OCI-LY7 (cell line): ENCODE measurements around the gene C17orf67.

Experiments
- CTCF ChIP-seq: fragments of 200-600 bp; sonication (generic); conservative IDR thresholded peaks from 2 replicates; pipeline ENCODE4 v1.5.1; 2014; ENCODE audit warnings: mild to moderate bottlenecking, antibody characterized with exemption, low read length, moderate library complexity, mixed read lengths
- EZH2phosphoT487 ChIP-seq: fragments of 200-600 bp; sonication (generic); IDR thresholded peaks from 2 replicates; pipeline ENCODE4 v1.6.1; 2018; ENCODE audit warnings: low read depth, borderline replicate concordance, mild to moderate bottlenecking, mixed run types, antibody characterized with exemption, low read length, moderate library complexity, mixed read lengths

GRCh38 chr17:56785405-56785804 is 48.3 kb downstream of the C17orf67 start:
- TF ChIP-seq CTCF, result no peak
- TF ChIP-seq EZH2phosphoT487, result no peak
